Stimulated activated CD4-positive, alpha-beta T cell treated with anti-CD3 and anti-CD28 coated beads, Interleukin-1b, Interleukin-23, amount 100 ng/mL, for 4 hours (primary cell): ENCODE measurements around the gene COG5.
"Not testable (repeated sequence)": the region's sequence is repeated elsewhere in the genome, so short reads cannot be mapped to it uniquely, and the experiment has no call there.

Experiments used
- DNase-seq, 2 donors: peaks; one replicate each; pipeline ENCODE4 v3.0.0-alpha.2; 2020; ENCODE audit warnings: low read depth in 2 of 2

Gene COG5

GRCh38 chr7:107224374-107225223 is 339.1 kb downstream of the COG5 start:
- DNase-seq, result no peak

- DNase-seq, result not testable (repeated sequence)
Measured at GRCh38 chr7:107220806-107221205, 342.9 kb downstream of the COG5 start.

DNA sequence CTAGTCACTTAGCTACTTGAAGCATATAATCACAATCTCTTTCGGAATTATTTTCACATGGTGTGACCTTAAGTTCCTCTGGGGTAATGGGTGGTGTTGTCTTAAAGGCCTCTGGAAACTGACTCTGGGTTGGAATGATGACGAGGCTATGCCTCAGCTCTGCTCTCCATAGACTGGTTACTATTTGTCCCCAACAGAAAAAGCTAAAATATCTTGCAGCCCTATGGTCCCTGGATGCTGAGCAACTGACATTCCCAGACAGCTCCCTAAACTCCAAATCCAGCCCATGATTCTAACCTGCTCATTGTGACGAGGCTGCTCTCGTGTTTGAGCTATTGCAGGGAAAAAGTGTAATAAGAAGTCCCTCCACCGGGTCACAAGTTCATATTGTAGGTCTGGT is 343.4 kb downstream of the COG5 start:
- DNase-seq, result no peak

DNA sequence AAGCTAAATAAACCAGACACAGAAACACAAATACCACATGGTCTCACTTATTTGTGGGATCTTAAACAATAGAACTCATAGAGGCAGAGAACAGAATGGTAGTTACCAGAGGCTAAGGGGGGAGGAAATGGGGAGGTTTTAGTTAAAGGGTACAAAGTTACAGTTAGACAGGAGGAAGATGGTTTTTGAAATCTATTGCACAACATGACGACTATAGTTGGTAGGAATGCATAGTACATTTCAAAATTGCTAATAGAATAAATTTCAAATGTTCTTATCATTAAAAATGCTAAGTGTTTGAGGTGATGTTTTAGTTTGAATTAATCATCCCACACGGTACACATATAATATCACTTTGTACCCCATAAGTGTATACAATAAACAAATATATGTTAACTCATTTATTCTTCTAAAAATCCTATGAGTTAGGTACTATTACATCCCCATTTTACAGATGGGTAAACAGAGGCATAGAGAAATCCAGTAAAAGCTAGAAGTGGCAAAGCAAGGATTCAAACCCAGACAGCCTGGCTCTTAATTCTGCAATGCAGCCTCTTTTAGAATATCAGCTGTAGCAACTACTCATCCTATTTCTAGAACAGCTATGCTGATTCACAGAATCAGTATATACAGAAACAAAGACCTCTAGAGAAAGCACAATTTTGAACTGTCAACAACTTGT is 344.0 kb downstream of the COG5 start:
- DNase-seq, result no peak

DNA sequence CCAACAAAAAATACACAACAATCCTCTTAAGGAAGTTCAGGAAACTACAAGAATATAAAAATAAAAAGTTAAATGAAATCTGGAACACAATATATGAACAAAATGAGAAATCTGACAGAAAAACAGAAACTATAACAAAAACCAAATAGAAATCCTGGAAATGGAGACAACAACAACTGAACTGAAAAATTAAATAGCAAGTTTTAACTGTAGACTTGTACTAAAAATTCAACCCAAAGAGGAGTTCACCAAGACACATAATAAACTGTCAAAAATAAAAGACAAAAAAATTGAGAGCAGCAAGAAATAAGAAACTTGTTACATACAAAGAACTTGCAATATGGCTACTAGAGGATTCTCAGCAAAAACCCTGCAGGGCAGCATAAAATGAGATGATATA is 349.8 kb downstream of the COG5 start:
- no peak for DNase-seq

- no peak for DNase-seq
Measured at GRCh38 chr7:107213193-107213788, 350.4 kb downstream of the COG5 start.

DNA sequence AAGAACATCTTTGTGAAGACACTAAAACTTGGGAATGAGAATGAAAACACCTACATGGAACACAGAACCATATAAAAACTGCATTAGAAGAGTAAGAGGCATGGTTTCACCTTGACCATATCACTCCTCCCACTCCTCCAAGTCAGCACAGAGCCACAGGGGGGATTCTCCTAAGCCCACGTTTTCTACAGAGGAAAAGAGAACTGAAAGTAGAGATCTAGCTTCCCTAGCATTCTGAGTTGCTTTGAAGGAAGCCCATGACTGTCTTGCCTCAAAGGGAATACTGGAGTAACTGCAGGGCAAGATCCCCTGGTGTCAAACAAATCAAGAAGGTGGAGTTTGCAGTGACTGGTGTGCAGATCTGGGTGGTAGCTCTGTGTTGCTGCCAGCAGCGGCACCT is 351.0 kb downstream of the COG5 start:
- no peak for DNase-seq

GRCh38 chr7:107210400-107210799 is 353.3 kb downstream of the COG5 start:
- no peak for DNase-seq

DNA sequence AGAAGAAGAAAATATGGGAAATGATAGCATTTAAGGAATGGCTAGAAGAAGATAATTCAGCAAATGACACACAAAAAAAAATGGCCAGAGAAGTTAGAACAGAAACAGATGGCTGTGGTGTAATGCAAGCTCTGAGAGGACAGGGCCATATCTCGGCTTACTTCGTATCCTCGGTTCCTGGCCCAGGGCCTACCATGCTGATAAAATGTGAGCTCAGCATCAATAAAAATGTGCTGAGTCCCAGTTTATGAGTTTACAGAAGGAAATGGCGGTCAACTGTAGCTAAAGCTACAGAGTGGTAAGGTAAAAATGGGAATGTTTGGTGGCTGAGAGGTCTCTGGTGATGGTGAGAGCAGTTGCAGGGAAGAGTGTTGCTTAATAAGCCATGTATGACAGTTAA is 354.2 kb downstream of the COG5 start:
- DNase-seq, result no peak

DNA sequence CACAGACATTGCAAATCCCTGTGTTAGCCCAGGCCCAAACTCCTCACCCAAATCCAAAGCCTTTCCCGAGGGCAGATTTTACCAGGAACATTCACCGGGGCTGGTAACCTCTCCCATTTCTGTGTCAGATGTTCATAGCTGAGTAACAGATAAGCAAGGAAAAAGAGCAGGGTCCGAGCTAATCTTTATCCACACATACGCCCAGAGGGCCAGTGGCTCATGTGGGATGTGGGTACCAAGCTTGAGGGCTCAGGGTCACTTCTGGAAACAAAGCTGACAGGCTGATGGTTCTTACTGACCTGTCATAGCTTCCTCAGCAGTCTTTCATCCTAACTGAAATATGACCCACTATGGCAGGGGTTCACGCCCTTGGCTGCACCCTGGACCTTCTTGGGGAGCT is 355.2 kb downstream of the COG5 start:
- no peak for DNase-seq

- no peak for DNase-seq
Measured at GRCh38 chr7:107208024-107208521, 355.6 kb downstream of the COG5 start.

- no peak for DNase-seq
Measured at GRCh38 chr7:107207459-107207858, 356.3 kb downstream of the COG5 start.

DNA sequence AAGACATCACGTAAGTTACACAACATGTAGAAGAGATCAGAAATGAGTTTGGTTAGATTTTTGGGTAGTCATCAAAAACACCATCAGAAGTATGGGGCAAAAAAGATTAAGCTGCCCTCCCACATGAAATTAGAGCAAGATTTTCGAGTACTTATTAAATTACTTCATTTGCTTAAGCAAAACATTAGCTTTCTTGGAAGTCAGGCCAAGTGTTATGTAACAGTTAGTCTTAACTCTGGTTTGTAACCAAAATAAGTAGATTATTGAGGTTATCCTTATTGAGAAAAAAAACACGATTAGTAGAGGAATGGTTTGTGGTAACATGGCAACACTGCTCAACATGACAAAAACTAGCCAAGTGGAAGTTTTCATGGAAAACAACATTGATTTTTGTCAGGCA is 357.0 kb downstream of the COG5 start:
- DNase-seq, result no peak

DNA sequence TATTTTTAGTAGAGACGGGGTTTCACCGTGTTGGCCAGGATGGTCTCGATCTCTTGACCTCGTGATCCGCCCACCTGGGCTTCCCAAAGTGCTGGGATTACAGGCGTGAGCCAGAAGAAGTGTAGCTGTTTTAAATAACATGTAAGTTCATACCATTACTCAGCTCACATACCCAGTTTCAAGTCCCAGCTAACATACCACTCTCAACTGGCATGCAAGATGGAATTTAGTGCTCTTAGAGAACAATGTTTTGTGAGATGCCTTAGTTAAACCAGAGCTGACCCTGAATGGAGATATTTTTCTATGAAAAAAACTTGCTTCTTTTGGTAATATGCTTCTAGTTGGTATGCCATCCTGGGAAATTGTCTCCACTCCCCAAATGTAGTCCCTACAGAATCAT is 357.6 kb downstream of the COG5 start:
- no peak for DNase-seq

DNA sequence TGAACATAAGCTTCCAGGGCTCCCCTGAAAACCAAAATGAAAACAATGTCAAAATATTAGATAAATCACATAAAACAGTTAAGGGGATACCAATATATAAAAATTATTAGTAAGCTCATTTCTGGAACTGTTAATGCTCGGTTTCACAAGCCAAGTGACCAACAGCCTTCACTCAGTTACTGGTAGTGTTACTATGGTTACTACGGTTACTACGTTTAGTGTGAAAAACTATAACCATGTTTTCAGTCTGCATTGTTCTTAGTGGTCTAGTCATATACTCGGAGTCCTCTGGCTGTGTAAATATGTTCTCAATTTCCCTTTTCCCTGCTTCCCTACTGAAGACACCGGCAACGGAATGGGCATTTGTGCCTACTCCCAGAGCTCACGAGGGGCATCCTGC is 360.1 kb downstream of the COG5 start:
- DNase-seq, result no peak

- DNase-seq, result no peak
Measured at GRCh38 chr7:107201795-107202450, 361.8 kb downstream of the COG5 start.

DNA sequence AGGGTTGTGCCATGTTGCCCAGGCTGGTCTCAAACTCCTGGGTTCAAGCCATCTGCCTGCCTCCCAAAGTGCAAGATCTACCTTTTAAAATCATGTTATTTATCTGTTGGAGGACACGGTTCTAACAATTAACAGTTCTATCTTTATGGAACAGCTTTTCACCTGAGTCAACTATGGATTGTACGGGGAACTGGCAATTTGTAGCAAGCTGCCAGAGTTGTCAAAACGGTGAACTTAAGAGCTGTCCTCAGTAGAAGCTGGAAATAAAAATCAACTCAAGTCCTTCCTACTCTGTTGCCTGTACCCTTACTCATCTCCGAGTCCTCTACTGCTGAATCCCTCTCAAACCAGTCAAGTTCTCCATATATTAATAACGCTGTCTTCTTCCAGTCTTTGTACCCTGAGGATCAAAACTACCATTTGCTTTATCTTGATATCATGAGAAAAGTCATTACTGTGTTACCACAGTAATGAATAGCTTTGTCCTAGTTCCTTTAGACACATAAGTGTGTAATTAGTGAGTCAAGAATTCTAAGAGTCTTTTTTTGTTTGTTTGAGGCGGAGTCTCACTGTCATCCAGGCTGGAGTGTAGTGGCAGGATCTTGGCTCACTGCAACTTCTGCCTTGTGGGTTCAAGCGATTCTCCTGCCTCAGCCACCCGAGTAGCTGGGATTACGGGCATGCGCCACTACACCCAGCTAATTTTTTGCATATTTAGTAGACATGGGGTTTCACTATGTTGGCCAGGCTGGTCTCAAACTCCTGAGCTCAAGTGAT is 366.7 kb downstream of the COG5 start:
- DNase-seq, result no peak

DNA sequence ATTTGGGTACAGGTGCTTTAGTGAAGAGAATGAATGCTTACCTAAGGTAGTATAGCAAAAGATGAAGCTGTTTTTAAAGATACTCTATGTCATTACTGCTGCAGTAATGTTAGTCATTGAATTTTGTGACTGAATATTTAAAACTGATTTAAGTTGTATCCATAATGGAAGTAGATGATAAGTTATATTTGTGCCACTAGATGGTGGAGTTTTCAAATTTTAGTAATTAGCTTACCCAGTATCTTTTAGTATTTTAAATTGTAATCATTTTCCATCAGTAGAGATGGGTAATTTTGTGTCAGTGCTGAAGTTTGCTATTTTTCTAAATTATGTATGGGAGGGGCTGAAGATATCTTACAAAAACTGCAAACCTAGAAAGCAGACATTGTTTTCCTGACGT is 369.7 kb downstream of the COG5 start:
- no peak for DNase-seq

DNA sequence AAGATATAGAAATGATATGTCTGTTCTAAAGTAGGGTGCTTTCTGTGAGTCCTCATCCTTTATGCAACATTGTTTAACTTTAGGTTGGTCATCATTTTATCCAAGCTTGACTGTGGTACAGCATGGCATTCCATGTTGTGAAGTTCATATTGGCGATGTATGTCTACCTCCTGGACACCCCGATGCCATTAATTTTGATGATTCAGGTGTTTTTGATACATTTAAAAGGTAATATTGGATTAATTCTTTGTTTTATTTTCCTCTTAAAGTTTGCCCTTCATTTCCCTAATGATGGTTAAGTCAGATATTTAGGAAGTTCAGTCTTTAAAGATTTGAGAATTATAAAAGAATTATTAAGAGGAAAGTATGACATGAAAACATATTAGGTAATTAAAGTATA is 373.6 kb downstream of the COG5 start:
- DNase-seq, result no peak

GRCh38 chr7:107187774-107188173 is 375.9 kb downstream of the COG5 start:
- no peak for DNase-seq

DNA sequence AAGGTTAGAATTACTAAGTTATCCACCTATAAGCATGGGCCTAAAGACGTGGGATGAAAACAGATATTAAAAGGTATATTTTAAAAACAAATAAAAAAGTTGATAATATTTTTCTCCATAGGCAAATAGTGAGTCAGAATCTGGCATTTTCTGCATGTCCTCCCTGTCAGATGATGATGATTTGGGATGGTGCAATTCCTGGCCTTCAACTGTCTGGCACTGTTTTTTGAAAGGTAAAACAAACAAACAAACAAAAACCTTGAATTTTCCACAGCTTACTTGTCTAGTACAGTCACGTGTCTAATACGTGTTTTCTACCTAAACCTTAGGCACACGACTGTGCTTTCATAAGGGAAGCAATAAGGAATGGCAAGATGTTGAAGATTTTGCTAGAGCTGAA is 377.5 kb downstream of the COG5 start:
- DNase-seq, result no peak

DNA sequence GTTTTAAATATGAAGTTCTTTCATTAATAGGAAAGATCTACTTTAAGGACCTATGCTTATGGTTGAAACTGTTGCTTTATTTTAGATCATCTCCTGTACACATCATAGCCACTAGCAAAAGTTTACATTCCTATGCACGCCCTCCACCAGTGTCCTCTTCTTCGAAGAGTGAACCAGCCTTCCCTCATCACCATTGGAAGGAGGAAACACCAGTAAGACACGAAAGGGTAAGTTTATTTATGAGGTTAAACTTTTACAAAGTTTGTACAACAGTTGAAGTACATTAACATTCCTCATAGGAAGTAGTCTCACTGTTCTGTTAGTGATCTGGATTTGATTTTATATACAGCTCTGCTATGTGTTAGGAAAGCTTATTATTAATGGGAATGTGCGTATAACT is 378.0 kb downstream of the COG5 start:
- no peak for DNase-seq
